A673 (cell line): ENCODE results near the gene ABCB6. TPM values are rescaled to one million over a fixed set of nuclear protein-coding genes. Genes with fewer than 3 reads are reported as not detected.

ENCODE experiments used
- BruUV-seq: library from RNA; stranded (reverse); fragments of 400-500 nt; replicated peaks from 2 replicates; lab custom pipeline; 2021; lab: Mats Ljungman, UMichigan
- CTCF ChIA-PET: fragments of 300-600 bp; sonication (Branson Sonifier 250); formaldehyde crosslinking; loops from one replicate; lab custom pipeline; 2022; ENCODE audit warnings: antibody characterized with exemption; lab: Charles Lee
- POLR2A ChIA-PET: fragments of 300-600 bp; sonication (Branson Sonifier 250); formaldehyde crosslinking; loops from one replicate; lab custom pipeline; 2022; ENCODE audit warnings: antibody characterized with exemption; ENCODE audit not compliant: low non-redundant PET; lab: Charles Lee
- DNase-seq: peaks from one replicate; pipeline ENCODE4 v3.0.0-alpha.2; 2015; ENCODE audit warnings: low spot score
- H3K27ac ChIP-seq: fragments of 200-600 bp; sonication (generic); 2 replicates; pipeline ENCODE4 v1.5.1; 2016; ENCODE audit warnings: mixed run types, low read depth, mild to moderate bottlenecking, mixed read lengths, antibody characterized with exemption, low read length; ENCODE audit not compliant: poor library complexity, severe bottlenecking
- H3K27me3 ChIP-seq: fragments of 200-600 bp; sonication (generic); replicated peaks from 2 replicates; pipeline ENCODE4 v1.6.1; 2017; ENCODE audit warnings: mixed run types, low read depth, mild to moderate bottlenecking, mixed read lengths, antibody characterized with exemption, low read length; ENCODE audit not compliant: insufficient read depth, poor library complexity
- H3K36me3 ChIP-seq: fragments of 200-600 bp; sonication (generic); 2 replicates; pipeline ENCODE4 v1.6.1; 2016; ENCODE audit warnings: mixed run types, mild to moderate bottlenecking, mixed read lengths, antibody characterized with exemption, low read length; ENCODE audit not compliant: insufficient read depth, poor library complexity, severe bottlenecking
- H3K4me1 ChIP-seq: fragments of 200-600 bp; sonication (generic); 2 replicates; pipeline ENCODE4 v1.6.1; 2017; ENCODE audit warnings: mixed run types, mild to moderate bottlenecking, mixed read lengths, antibody characterized with exemption, low read length; ENCODE audit not compliant: insufficient read depth, poor library complexity, severe bottlenecking
- H3K4me3 ChIP-seq: fragments of 200-600 bp; sonication (generic); 2 replicates; pipeline ENCODE4 v1.5.1; 2016; ENCODE audit warnings: low read depth, mixed run types, mild to moderate bottlenecking, mixed read lengths, low read length; ENCODE audit not compliant: poor library complexity, severe bottlenecking
- H3K9me3 ChIP-seq: fragments of 200-600 bp; sonication (generic); 2 replicates; pipeline ENCODE4 v1.6.1; 2016; ENCODE audit warnings: mixed run types, low read depth, mild to moderate bottlenecking, mixed read lengths, antibody characterized with exemption, low read length; ENCODE audit not compliant: poor library complexity, severe bottlenecking
- EZH2 ChIP-seq: fragments of 200-600 bp; sonication (generic); IDR thresholded peaks from 2 replicates; pipeline ENCODE4 v1.6.1; 2017; ENCODE audit warnings: borderline replicate concordance, low read depth, mild to moderate bottlenecking, mixed read lengths, antibody characterized with exemption, low read length; ENCODE audit not compliant: poor library complexity, severe bottlenecking
- intact Hi-C: fragments of 100-400 bp; cut with micrococcal nuclease; formaldehyde crosslinking; loops from one replicate; pipeline ENCODE4 v1.10.0; 2022; ENCODE audit not compliant: unreplicated experiment
- total RNA-seq: library from RNA; stranded (reverse); gene quantifications from 2 replicates; pipeline ENCODE4 v1.2.3, GENCODE V29; 2021
- TF ChIP-seq, protein P1 (sequence below): fragments of 300-800, 200-600 bp; sonication (generic); conservative IDR thresholded peaks from 2 replicates; pipeline ENCODE4 v1.5.1; 2017; ENCODE audit warnings: low read depth, mild to moderate bottlenecking, antibody characterized with exemption, low read length, moderate library complexity, mixed read lengths

ABCB6 gene
- total RNA-seq, 1 experiment from 2014 or later: 101 TPM

DNA sequence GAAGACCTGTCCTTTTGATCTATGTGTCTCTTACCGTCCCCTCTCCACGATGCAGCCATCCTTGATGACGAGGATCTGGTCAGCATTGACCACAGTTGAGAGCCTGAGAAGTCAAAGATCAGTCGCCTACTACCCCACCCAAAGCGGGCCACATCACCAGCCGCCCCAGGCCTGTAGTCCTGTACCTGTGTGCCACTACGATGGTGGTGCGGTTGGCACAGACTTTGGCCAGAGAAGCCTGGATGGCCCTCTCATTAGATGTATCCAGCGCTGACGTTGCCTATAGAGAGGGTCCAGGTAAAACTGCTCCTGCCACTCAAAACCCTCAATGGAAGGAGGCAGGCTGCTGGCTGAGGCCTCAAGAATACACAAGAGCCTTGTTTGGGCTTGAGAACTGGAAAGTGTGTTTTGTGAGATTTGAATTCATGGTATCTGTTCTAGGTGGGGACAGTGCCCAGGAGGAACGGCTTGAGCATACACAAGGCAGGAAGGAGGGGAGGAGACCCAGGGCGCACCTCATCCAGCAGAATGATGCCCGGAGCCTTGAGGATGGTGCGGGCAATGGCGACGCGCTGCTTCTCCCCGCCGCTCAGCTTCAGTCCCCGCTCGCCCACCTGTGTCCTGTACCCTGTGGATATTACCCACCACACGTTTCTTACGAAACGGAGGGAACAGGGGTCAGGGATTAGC is 8.4 kb downstream of the ABCB6 start:
- intact Hi-C loops: no loop called here

DNA sequence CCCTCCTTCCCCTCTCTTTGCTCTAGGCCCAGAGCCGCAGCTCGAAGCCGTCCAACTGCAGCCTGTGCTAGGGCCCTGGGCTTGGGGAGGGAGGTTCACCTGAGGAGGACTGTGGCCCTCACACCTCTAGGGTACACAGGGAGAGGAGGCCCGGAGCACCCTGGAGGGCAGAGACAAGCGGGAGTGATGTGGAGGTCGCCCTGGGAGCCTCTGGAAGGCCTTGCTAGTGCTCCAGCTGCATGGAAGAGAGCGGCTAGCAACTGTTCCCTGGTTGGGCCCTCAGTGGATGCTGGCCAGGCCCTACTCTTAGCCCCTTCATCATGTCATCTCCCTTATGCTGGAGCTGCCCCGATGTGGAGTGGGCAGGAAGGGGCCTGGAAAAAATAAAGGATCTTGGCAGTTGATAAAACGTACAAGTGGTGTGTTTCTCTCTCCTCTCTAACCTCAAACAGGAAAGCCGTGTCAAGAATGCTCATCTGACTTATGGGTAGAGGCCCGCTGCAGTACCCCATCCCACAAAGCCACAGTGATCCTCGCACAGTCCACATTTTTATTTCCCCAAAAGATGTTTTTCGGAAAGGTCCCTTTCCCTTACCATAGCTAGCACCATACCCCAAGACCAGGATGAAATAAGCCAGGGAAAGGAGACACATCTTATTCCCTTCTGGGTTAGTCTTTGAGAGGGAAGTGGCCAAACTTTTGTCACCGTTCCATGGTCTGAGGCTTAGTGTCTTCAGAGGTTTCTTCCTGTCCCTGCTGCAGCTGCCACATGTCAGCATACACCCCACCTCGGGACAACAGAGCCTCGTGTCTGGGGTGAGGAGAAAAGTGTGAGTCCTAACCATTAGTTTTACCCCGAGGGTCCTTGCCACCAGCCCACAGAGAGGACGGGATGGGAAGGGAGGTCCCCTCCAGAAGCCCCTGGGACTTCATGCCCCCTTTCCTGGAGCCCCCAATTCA is 9.2 kb downstream of the ABCB6 start:
- Histone ChIP-seq H3K36me3 (peaks cover 50% of the 10 kb centered on the region), H3K27me3 (no peaks in the 10 kb centered on the region), H3K27ac (peak overlapping the region; percentile 68), H3K4me3 (no peak overlapping the region), H3K9me3 (no peaks in the 10 kb centered on the region), H3K4me1 (peaks cover 15% of the 10 kb centered on the region)
- no peak for DNase-seq
- CTCF ChIA-PET: no interaction called here
- intact Hi-C loops: no loop called here
- POLR2A ChIA-PET: interaction anchor here (0.6 kb wide), 1 partner anchor 20 kb away, joined by 4 read pairs; no protein-coding TSS in a partner anchor
- no TSS peak for BruUV-seq
- TF ChIP-seq, protein P1, sequence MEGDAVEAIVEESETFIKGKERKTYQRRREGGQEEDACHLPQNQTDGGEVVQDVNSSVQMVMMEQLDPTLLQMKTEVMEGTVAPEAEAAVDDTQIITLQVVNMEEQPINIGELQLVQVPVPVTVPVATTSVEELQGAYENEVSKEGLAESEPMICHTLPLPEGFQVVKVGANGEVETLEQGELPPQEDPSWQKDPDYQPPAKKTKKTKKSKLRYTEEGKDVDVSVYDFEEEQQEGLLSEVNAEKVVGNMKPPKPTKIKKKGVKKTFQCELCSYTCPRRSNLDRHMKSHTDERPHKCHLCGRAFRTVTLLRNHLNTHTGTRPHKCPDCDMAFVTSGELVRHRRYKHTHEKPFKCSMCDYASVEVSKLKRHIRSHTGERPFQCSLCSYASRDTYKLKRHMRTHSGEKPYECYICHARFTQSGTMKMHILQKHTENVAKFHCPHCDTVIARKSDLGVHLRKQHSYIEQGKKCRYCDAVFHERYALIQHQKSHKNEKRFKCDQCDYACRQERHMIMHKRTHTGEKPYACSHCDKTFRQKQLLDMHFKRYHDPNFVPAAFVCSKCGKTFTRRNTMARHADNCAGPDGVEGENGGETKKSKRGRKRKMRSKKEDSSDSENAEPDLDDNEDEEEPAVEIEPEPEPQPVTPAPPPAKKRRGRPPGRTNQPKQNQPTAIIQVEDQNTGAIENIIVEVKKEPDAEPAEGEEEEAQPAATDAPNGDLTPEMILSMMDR: no peak
- no peak for TF ChIP-seq EZH2

More for the DNA sequence above, 8.4 kb downstream of the ABCB6 start:
- TF ChIP-seq, protein P1: no peak
- TF ChIP-seq EZH2: no peak
- Histone ChIP-seq H3K4me1 (peaks cover 15% of the 10 kb centered on the region), H3K27me3 (no peaks in the 10 kb centered on the region), H3K36me3 (peaks cover 59% of the 10 kb centered on the region), H3K4me3 (no peak overlapping the region), H3K9me3 (no peaks in the 10 kb centered on the region), H3K27ac (no peak overlapping the region)
- POLR2A ChIA-PET: no interaction called here
- TSS peak; percentile 3 for BruUV-seq
- DNase-seq: no peak
- CTCF ChIA-PET: no interaction called here

DNA sequence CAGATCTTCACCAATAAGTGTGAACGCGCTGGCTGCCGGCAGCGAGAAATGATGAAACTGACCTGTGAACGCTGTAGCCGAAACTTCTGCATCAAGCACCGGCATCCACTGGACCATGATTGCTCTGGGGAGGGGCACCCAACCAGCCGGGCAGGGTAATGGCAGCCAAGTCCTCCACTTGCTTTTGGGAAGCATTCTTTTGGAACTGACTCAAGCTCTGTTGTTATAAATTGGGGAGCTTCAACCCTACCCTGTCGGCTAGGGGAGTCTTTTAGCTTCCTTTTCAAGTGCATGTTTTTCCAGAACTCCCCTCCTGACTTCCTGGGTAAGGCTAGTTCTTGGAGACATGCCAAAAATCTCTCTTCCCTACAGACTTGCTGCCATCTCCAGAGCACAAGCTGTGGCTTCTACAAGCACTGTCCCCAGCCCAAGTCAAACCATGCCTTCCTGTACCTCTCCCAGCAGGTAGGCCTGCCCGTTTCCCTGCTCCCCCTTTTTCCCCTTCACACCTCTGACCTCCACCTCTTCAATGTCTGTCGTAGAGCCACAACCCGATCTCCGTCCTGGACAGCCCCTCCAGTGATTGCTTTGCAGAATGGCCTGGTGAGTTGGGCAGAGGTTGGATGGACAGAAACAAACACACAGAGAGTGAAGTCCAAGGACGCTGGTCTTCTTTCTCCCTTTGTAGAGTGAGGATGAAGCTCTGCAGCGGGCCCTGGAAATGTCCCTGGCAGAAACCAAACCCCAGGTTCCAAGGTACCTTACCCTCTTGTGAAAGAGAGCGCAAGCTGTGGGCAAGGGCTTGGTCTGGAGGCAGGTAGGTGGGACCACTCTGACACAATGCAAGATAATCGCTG is 10.6 kb downstream of the ABCB6 start:
- POLR2A ChIA-PET: interaction anchor here (0.6 kb wide), 1 partner anchor 180 kb away, joined by 3 read pairs; no protein-coding TSS in a partner anchor
- Histone ChIP-seq H3K9me3 (no peaks in the 10 kb centered on the region), H3K27me3 (no peaks in the 10 kb centered on the region), H3K4me1 (peaks cover 15% of the 10 kb centered on the region), H3K4me3 (no peak overlapping the region), H3K36me3 (peaks cover 36% of the 10 kb centered on the region), H3K27ac (peak overlapping the region; percentile 68)
- intact Hi-C loops: no loop called here
- DNase-seq: peak; percentile 61
- BruUV-seq: no TSS peak
- TF ChIP-seq EZH2: no peak
- TF ChIP-seq, protein P1: no peak
- CTCF ChIA-PET: no interaction called here
